Heart right ventricle (tissue), 16 donors: Measurements from ENCODE around the gene ARL8A. TPM values are rescaled to one million over a fixed set of nuclear protein-coding genes. Genes with fewer than 3 reads are reported as not detected.

Experiments used
- ATAC-seq, 8 donors: fragments of 200-7000 bp; cut with Tn5 transposase; one replicate each; pipeline ENCODE4 v1.9.1; 2020; ENCODE audit warnings: mild to moderate bottlenecking in 8 of 8, moderate library complexity in 8 of 8, moderate number of reproducible peaks in 1 of 8
- DNase-seq, 2 donors: peaks; one replicate each; pipeline ENCODE4 v3.0.0-alpha.2; 2020
- H3K27ac ChIP-seq, 10 donors: fragments of 200-600 bp; sonication (generic) in 2 of 10; one replicate each; pipeline versions ENCODE4 v1.5.0 to v1.8.0; 2020 to 2022; ENCODE audit warnings: mild to moderate bottlenecking in 3 of 10
- H3K27me3 ChIP-seq, 7 donors: fragments of 200-600 bp; one replicate each; pipeline ENCODE4 v1.8.0; 2021 to 2022; ENCODE audit warnings: mild to moderate bottlenecking in 2 of 7
- H3K36me3 ChIP-seq, 9 donors: fragments of 200-600 bp; sonication (generic) in 1 of 9; one replicate each; pipeline versions ENCODE4 v1.5.0 to v1.8.0; 2020 to 2022; ENCODE audit warnings: mild to moderate bottlenecking in 2 of 9
- H3K4me1 ChIP-seq, 9 donors: fragments of 200-600 bp; sonication (generic) in 1 of 9; one replicate each; pipeline versions ENCODE4 v1.5.0 to v1.8.0; 2020 to 2022; ENCODE audit warnings: mild to moderate bottlenecking in 4 of 9
- H3K4me3 ChIP-seq, 10 donors: fragments of 200-600 bp; sonication (generic) in 2 of 10; one replicate each; pipeline versions ENCODE4 v1.5.0 to v1.8.0; 2020 to 2022; ENCODE audit warnings: mild to moderate bottlenecking in 7 of 10, moderate library complexity in 2 of 10
- H3K9me3 ChIP-seq, 11 donors: fragments of 200-600 bp in 10 of 11; sonication (generic) in 2 of 11; one replicate each; pipeline versions ENCODE4 v1.5.0 to v1.8.0; 2013 to 2022; ENCODE audit warnings: mild to moderate bottlenecking in 2 of 11, control low read depth in 1 of 11, moderate library complexity in 1 of 11
- CTCF ChIP-seq, 9 donors: fragments of 200-600 bp; sonication (generic) in 2 of 9; IDR thresholded peaks; one replicate each; pipeline versions ENCODE4 v1.5.0 to v1.8.0; 2021 to 2022; ENCODE audit warnings: antibody characterized with exemption in 9 of 9, mild to moderate bottlenecking in 5 of 9, moderate library complexity in 1 of 9
- WGBS, 2 donors: extraction: QIAGEN DNeasy Blood & Tissue Kit; methylation state at CpG; one replicate each; pipeline ENCODE4 v1.1.7; 2013; ENCODE audit warnings: inconsistent platforms in 1 of 2; 5-methylcytosine and 5-hydroxymethylcytosine counted together
- intact Hi-C, 10 donors: fragments of 100-400 bp; cut with DNase I; formaldehyde crosslinking; loops; one replicate each; pipeline versions ENCODE4 v1.11.1 to v1.14.2; 2022
- polyA plus RNA-seq, 2 donors: library from polyadenylated mRNA; stranded (reverse); fragments of 200-250 nt; gene quantifications; one replicate each; pipeline ENCODE4 v1.2.3, GENCODE V29; 2013
- total RNA-seq, 10 donors: library from RNA; stranded (reverse); fragmentation: NEBNext Ultra II Directional in 3 of 10; extraction: Animal tissue kit (Norgen Biotek cat#: 25700) in 3 of 10; gene quantifications; one replicate each; pipeline versions ENCODE4 v1.2.1 to v1.2.4, GENCODE V29; 2021 to 2023
- donor health status: Arrhythmogenic right ventricular cardiomyopathy.
- donor health status: ischemic (EF 13 %, LVEDD 7.1; RV severe dilation, severe dysfunction).
- donor health status: healthy with polysubstance abuse.
- donor health status: DM: no; HTN: yes; CAD: no.
- donor health status: DM: no; HTN: no; CAD: no.
- donor health status: ischemic (EF 25% LVEDD 6.9; RV normal size, moderate dysfunction).
- donor health status: ischemic (EF 25% LVEDD 5.7; RV mildly dilated, moderate dysfunction).
- donor health status: healthy.
- donor health status: DM: yes; HTN: yes; CAD: no.
- donor health status: Ischemic cardiomyopathy.
- donor health status: ischemic (EF 35%, LVEDD 5.7; RV mildly dilated, moderate dysfunction).
- donor health status: nonischemic (EF 11% LVEDD 7.7; RV severe dilation, severe dysfunction).
- donor health status: DM: yes; HTN: yes; CAD: no.
- donor health status: PGD.
- donor health status: ischemic (EF 29% LVEDD 5.4; RV normal size, mild dysfunction).
- donor health status: nonischemic (EF 23%, LVEDD 6.1; RV moderate dilation, normal function).

ARL8A gene
- total and polyA plus RNA-seq, 12 donors = 21.5 to 92.7 (median 78.0) TPM

- peaks cover 0 to 47% (median 0%) of the 10 kb centered on the region in 9 donors for H3K4me1 ChIP-seq
- no peak for TF ChIP-seq CTCF (IDR thresholded peaks at IDR 0.05)
- DNase-seq = no peak
- no peaks in the 10 kb centered on the region for H3K9me3 ChIP-seq
- intact Hi-C loops = no loop called here
- H3K27ac ChIP-seq = peak overlapping the region in 1 of 10 donors; percentile 93
- ATAC-seq = no peak
- no peaks in the 10 kb centered on the region for H3K36me3 ChIP-seq
- whole genome bisulfite sequencing, 2 donors = 76 to 77% methylated on average over 12 of the region's 12 CpGs
- H3K4me3 ChIP-seq = no peak overlapping the region
- no peaks in the 10 kb centered on the region for H3K27me3 ChIP-seq
These were observed 19.0 kb upstream of the ARL8A start for GRCh38 chr1:202163281-202164270.

GRCh38 chr1:202162418-202163280, 18.1 kb upstream of the ARL8A start:
- Histone ChIP-seq H3K4me3 (peak overlapping the region in 1 of 10 donors; percentile 61), H3K27ac (peak overlapping the region in 1 of 10 donors; percentile 93), H3K9me3 (no peaks in the 10 kb centered on the region), H3K4me1 (peaks cover 0 to 47% (median 0%) of the 10 kb centered on the region in 9 donors), H3K27me3 (no peaks in the 10 kb centered on the region), H3K36me3 (no peaks in the 10 kb centered on the region)
- TF ChIP-seq CTCF (IDR thresholded peaks at IDR 0.05) = no peak
- intact Hi-C loops = no loop called here
- no peak for DNase-seq
- WGBS, 2 donors = 60 to 66% methylated on average over 15 of the region's 15 CpGs
- no peak for ATAC-seq

GRCh38 chr1:202162047-202162417, 17.5 kb upstream of the ARL8A start:
- H3K27ac ChIP-seq = peak overlapping the region in 2 of 10 donors; percentile 30 to 93
- ATAC-seq = peak in 1 of 8 donors; percentile 6
- WGBS, 2 donors = 69 to 74% methylated on average over 4 of the region's 4 CpGs

More at GRCh38 chr1:202162047-202162417, 17.5 kb upstream of the ARL8A start:
- Histone ChIP-seq H3K36me3 (no peaks in the 10 kb centered on the region), H3K4me1 (peaks cover 0 to 47% (median 0%) of the 10 kb centered on the region in 9 donors), H3K4me3 (peak overlapping the region in 1 of 10 donors; percentile 61), H3K9me3 (no peaks in the 10 kb centered on the region), H3K27me3 (no peaks in the 10 kb centered on the region)
- no peak for TF ChIP-seq CTCF (IDR thresholded peaks at IDR 0.05)
- DNase-seq = no peak
- intact Hi-C loops = no loop called here
